Activated naive CD8-positive, alpha-beta T cell treated with anti-CD3 and anti-CD28 coated beads, Interleukin-2, amount 10 ng/mL, durations not matched to agents 7 days and 5 days (primary cell): ENCODE measurements around the gene PPM1H. TPM values are rescaled to one million over a fixed set of nuclear protein-coding genes. Genes with fewer than 3 reads are reported as not detected.
"Not testable (repeated sequence)": the region's sequence is repeated elsewhere in the genome, so short reads cannot be mapped to it uniquely, and the experiment has no call there.

Source experiments
- ATAC-seq: fragments of 150-1000 bp; cut with Tn5 transposase; one replicate; pipeline ENCODE4 v1.10.0; 2021; ENCODE audit warnings: low read depth, moderate library complexity
- POLR2A ChIA-PET: fragments of 350-600 bp; sonication (Branson Sonifier 250); formaldehyde crosslinking; loops from one replicate; lab custom pipeline; 2021; ENCODE audit warnings: antibody characterized with exemption; lab: Charles Lee
- DNase-seq: peaks from one replicate; pipeline ENCODE4 v3.0.0; 2021
- H3K27ac Mint-ChIP-seq: one replicate; pipeline ENCODE4 v1.8.0; 2022; ENCODE audit warnings: mild to moderate bottlenecking, mixed read lengths
- H3K27me3 Mint-ChIP-seq: one replicate; pipeline ENCODE4 v1.8.0; 2022; ENCODE audit warnings: mild to moderate bottlenecking, moderate library complexity, mixed read lengths
- H3K36me3 Mint-ChIP-seq: one replicate; pipeline ENCODE4 v1.8.0; 2021; ENCODE audit warnings: mild to moderate bottlenecking, mixed read lengths
- H3K4me1 Mint-ChIP-seq: one replicate; pipeline ENCODE4 v1.8.0; 2021; ENCODE audit warnings: mixed read lengths
- H3K4me3 Mint-ChIP-seq: one replicate; pipeline ENCODE4 v1.8.0; 2022; ENCODE audit warnings: mild to moderate bottlenecking, moderate library complexity, mixed read lengths
- H3K9me3 Mint-ChIP-seq: one replicate; pipeline ENCODE4 v1.8.0; 2021; ENCODE audit warnings: mixed read lengths
- total RNA-seq, 2 experiments: library from RNA; stranded (reverse); gene quantifications; one replicate each; pipeline ENCODE4 v1.2.3, GENCODE V29; 2021

PPM1H gene
- total RNA-seq, 2 experiments from 2014 or later: 0.06 TPM; not detected in 1

DNA sequence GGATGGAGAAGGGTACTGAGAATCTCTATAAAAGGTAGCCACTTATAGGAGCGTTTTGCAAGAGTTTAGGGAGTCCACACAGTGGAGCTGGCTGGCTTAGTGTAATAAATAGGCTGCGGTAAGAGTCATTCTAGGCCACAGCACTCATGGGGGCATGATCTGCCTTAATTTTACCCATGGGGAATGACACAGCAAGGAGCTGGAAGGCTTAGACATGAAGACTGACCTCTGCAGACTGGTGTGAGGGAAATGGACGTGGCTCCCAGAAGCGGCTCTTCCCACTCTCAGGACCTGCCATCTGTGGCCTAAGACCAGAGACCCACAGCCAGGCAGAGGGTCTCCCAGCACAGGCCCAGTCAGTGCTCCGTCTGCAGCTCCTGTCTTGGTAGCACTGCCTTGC lies 173.3 kb downstream of the PPM1H start:
- POLR2A ChIA-PET: no interaction called here
- peaks cover 2% of the 10 kb centered on the region for H3K9me3 Mint-ChIP-seq

DNA sequence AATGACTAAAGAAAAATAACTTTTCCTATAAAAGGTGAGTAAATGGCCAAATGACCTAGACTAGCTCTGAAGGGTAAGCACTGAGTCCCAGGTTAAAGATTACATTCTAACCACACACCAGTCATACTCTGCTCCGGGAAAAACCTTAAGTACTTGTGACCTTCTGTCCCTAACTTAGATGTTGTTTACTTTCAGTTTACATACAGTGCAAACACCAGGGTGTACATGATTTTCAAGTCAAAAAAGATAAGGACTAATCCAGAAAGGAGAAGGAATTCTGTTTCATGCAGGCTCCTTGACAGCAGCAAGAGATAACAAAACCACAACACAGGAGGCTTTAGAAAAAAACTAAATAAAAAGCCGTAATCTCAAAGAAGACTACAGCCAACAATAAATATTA lies 174.2 kb downstream of the PPM1H start:
- H3K27me3 Mint-ChIP-seq: peaks cover 22% of the 10 kb centered on the region
- DNase-seq (no peak), ATAC-seq (no peak)
- no peaks in the 10 kb centered on the region for H3K36me3 Mint-ChIP-seq
- peaks cover 19% of the 10 kb centered on the region for H3K4me1 Mint-ChIP-seq
- H3K9me3 Mint-ChIP-seq: peaks cover 2% of the 10 kb centered on the region
- H3K4me3 Mint-ChIP-seq: no peak overlapping the region
- POLR2A ChIA-PET: no interaction called here
- no peak overlapping the region for H3K27ac Mint-ChIP-seq

More for the DNA sequence above, 173.3 kb downstream of the PPM1H start:
- H3K27ac Mint-ChIP-seq: no peak overlapping the region
- DNase-seq: no peak
- peaks cover 24% of the 10 kb centered on the region for H3K27me3 Mint-ChIP-seq
- no peak overlapping the region for H3K4me3 Mint-ChIP-seq
- H3K36me3 Mint-ChIP-seq: no peaks in the 10 kb centered on the region
- peaks cover 19% of the 10 kb centered on the region for H3K4me1 Mint-ChIP-seq
- no peak for ATAC-seq

DNA sequence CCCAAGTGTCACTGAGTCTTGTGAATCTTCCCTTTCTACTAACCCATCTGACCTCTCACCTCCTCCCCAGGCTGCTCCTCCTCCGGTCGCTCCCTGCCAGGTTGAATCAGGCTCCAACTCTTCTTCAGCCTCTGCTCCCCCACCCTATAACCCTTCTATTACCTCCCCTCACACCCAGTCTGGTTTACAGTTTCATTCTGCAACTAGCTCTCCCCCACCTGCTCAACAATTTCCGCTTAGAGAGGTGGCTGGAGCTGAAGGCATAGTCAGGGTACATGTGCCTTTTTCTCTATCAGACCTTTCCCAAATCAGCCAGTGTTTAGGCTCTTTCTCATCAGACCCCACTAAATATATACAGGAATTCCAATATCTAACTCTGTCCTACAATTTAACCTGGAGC lies 174.6 kb downstream of the PPM1H start:
- POLR2A ChIA-PET, H3K27ac Mint-ChIP-seq, H3K9me3 Mint-ChIP-seq, H3K36me3 Mint-ChIP-seq, H3K4me3 Mint-ChIP-seq, DNase-seq, ATAC-seq: not testable (repeated sequence)
- Mint-ChIP-seq H3K4me1 (peaks cover 16% of the 10 kb centered on the region), H3K27me3 (peaks cover 17% of the 10 kb centered on the region)

DNA sequence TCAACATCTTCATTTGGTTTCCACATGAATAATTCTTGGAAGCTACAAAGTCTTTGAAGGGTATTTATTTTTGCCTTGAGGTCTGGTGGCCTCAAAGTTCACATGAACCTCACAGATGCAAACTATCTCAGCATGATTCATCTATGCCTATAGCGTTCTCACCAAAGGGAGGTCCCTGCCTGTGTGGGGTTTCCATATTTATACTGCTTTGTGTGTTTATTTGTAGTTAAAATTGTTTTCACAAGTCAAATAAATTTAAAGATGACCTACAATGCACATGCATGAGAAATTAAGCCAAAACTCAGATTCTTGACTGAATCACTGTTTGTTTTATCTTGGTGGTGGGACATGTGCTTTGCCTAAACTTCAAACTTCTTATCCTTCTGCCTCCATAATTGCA lies 176.7 kb downstream of the PPM1H start:
- peaks cover 2% of the 10 kb centered on the region for H3K9me3 Mint-ChIP-seq
- no peaks in the 10 kb centered on the region for H3K36me3 Mint-ChIP-seq
- POLR2A ChIA-PET: no interaction called here
- H3K27me3 Mint-ChIP-seq: peaks cover 18% of the 10 kb centered on the region
- DNase-seq (no peak), ATAC-seq (peak; percentile 47)
- peaks cover 16% of the 10 kb centered on the region for H3K4me1 Mint-ChIP-seq
- no peak overlapping the region for H3K27ac Mint-ChIP-seq
- H3K4me3 Mint-ChIP-seq: no peak overlapping the region

DNA sequence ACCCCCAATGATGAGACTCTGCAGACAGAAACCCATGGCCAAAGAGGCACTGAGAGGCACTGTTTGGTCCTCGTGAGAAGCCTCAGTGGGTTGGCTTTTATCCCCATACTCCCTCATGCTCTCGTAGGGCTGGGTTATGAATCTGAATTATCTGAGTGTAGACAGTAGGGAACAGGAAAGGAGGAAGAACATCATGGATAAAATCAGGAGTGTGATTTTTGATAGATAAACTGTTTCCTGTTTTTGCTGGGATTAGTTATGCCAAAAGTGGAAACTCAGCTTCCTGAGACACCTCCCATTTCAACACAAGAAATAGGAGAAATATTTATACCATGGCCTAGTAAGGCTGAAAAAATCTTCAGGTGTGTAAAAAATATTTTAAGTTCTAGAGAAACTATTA lies 177.9 kb downstream of the PPM1H start:
- H3K4me3 Mint-ChIP-seq: no peak overlapping the region
- no peak for DNase-seq
- no peak overlapping the region for H3K27ac Mint-ChIP-seq
- H3K27me3 Mint-ChIP-seq: peaks cover 23% of the 10 kb centered on the region
- H3K9me3 Mint-ChIP-seq: peaks cover 2% of the 10 kb centered on the region
- POLR2A ChIA-PET: no interaction called here
- H3K36me3 Mint-ChIP-seq: no peaks in the 10 kb centered on the region
- no peak for ATAC-seq
- H3K4me1 Mint-ChIP-seq: peaks cover 16% of the 10 kb centered on the region

DNA sequence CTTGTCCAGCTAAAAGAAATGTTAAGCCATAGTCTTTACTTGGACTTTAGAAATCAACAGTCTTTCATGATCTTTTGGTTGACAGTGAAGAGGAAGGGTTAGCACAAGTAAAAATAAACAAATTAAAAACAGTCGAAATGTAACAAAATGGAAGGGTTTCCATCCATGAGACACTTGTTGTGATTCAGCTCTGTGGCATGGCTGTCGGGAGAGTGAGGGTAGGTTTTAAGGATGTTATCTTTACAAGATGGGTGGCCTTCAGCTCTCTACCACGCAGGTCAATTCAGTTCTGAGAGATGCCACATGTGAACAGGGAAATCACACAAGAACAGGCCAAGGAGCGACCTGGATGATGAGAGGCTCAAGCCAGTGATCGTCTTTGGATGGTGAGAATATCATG lies 180.2 kb downstream of the PPM1H start:
- Mint-ChIP-seq H3K4me3 (no peak overlapping the region), H3K27me3 (peaks cover 22% of the 10 kb centered on the region), H3K9me3 (peaks cover 2% of the 10 kb centered on the region), H3K36me3 (no peaks in the 10 kb centered on the region), H3K4me1 (peaks cover 14% of the 10 kb centered on the region), H3K27ac (no peak overlapping the region)
- DNase-seq: no peak
- POLR2A ChIA-PET: no interaction called here
- ATAC-seq: no peak

DNA sequence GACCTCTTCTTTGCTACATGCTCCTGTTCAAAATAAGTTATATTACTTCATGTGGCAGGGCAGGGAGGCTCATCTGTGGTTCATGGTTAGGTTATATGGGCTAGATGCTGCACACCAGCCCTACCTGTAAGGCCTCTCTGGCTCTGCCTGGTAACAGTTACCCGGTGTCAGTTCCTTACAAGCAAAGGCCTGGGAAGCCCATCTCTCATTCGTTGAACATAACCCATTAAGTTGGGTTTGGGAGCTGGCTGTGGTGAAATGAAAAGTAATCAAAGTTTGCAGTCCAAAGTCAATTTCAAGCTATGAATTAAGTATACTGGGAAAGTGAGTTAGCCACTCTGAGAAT lies 183.2 kb downstream of the PPM1H start:
- Mint-ChIP-seq H3K27ac (no peak overlapping the region), H3K27me3 (peaks cover 27% of the 10 kb centered on the region), H3K36me3 (no peaks in the 10 kb centered on the region), H3K9me3 (no peaks in the 10 kb centered on the region), H3K4me3 (no peak overlapping the region), H3K4me1 (no peaks in the 10 kb centered on the region)
- POLR2A ChIA-PET: no interaction called here
- DNase-seq: no peak
- no peak for ATAC-seq

DNA sequence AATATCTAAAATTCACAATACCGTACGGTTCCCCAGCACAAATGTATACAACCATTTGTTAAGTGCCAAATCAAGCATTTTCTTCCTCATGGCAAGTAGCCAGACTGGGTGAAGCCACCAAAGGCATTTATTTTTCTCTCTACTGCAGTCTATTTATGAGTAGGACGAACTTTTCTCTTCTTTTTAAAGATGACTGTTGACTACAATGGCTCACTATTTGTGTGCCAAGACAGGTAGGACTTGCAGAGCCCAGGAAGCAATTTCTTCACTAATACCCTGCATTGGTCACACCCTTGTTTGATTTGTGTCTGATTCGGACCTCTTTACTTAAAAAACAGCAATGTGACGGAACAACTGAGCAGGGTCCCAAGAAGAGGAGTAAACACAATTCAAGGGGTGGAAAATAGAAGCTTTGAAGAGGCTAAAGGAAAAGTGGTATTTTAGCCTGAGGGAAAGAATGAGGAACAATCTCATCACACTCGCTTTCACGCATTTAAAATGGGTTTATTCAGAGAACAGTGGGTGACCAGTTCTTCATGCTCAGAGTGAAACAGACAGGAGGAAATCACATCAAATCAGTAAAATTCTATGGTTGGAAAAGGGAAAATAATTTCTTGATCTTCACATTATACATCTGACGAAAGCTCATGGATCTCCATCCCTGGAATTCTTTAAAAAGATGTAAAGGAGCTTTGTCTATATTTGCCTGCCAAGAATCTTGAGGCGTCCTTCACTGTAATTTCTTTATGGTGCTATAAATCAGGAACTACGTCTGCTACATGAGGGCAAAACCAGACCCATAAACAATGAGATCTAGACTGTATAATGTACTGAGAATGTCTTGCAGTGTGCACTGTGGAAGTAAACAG lies 183.8 kb downstream of the PPM1H start:
- H3K27me3 Mint-ChIP-seq: peaks cover 27% of the 10 kb centered on the region
- POLR2A ChIA-PET: no interaction called here
- no peaks in the 10 kb centered on the region for H3K9me3 Mint-ChIP-seq
- ATAC-seq (no peak), DNase-seq (no peak)
- H3K4me1 Mint-ChIP-seq: no peaks in the 10 kb centered on the region
- H3K27ac Mint-ChIP-seq: no peak overlapping the region
- H3K36me3 Mint-ChIP-seq: no peaks in the 10 kb centered on the region
- H3K4me3 Mint-ChIP-seq: no peak overlapping the region

DNA sequence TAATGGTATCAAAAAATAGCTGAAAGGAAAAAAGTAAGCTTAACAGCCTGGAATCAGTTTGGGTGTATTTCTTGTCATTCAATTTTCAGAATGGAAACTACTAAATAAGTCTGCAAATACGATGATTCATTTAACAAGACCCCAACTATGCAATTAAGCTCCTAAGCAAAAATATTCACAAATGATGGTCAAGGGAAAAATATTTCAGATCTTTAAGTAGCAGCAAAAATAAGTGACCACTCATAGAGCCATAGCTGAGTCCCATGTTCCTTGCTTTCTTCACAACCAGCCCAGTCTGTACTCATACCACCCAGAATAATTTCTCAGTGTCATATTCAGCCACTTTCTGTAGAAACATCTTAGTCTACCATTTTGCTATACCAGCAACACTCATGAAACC lies 185.4 kb downstream of the PPM1H start:
- DNase-seq: no peak
- peaks cover 2% of the 10 kb centered on the region for H3K4me1 Mint-ChIP-seq
- H3K4me3 Mint-ChIP-seq: no peak overlapping the region
- H3K36me3 Mint-ChIP-seq: no peaks in the 10 kb centered on the region
- peaks cover 27% of the 10 kb centered on the region for H3K27me3 Mint-ChIP-seq
- H3K9me3 Mint-ChIP-seq: no peaks in the 10 kb centered on the region
- ATAC-seq: no peak
- POLR2A ChIA-PET: no interaction called here
- no peak overlapping the region for H3K27ac Mint-ChIP-seq

DNA sequence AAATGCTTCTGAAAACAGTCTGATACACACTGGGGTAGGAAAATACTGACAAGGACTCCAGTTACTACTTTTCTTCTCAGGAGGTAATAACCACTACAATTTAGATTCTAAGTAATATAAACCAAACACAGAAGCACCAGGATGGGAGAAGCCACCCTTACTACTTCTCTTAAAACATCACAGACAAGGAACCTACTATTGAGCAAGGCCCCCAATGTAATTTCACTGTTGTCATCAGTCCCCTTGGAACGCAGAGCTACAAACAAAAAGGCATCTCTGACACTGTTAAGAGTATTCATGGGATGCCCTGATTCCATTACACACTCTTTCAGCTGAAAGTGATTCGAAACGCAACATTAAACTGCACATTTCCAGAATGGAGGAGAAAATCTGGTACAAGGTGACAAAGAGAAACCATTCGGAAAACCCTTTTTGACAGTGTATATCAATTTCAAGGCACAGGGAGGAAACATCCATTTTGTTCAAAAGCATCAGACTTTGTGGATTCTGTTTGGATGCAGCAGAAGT lies 185.9 kb downstream of the PPM1H start:
- ATAC-seq (no peak), DNase-seq (no peak)
- Mint-ChIP-seq H3K4me3 (no peak overlapping the region), H3K36me3 (no peaks in the 10 kb centered on the region), H3K4me1 (peaks cover 2% of the 10 kb centered on the region), H3K9me3 (no peaks in the 10 kb centered on the region), H3K27me3 (peaks cover 24% of the 10 kb centered on the region), H3K27ac (no peak overlapping the region)
- POLR2A ChIA-PET: no interaction called here

DNA sequence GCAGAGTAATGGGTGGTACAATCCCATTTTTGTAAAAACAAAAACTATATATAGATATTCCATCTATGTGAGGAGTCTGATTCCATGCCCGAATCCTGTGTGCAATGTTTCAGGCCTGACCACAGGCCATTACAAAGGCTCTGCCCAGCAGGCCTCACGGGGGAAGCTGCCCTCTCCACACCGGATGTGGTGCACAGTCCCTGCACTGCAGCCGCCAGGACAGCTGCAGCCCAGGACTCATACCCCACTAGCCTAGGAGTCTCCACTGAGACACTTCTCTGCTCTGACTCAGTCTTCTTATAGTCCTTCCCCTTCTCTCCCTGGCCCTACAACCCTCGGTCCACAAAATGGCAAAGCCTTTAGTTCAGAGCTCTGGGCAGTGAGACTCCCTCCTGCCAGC lies 190.4 kb downstream of the PPM1H start:
- no peak overlapping the region for H3K27ac Mint-ChIP-seq
- DNase-seq (no peak), ATAC-seq (no peak)
- no peaks in the 10 kb centered on the region for H3K36me3 Mint-ChIP-seq
- no peaks in the 10 kb centered on the region for H3K9me3 Mint-ChIP-seq
- peaks cover 5% of the 10 kb centered on the region for H3K4me1 Mint-ChIP-seq
- H3K4me3 Mint-ChIP-seq: no peak overlapping the region
- H3K27me3 Mint-ChIP-seq: peaks cover 13% of the 10 kb centered on the region
- POLR2A ChIA-PET: no interaction called here

DNA sequence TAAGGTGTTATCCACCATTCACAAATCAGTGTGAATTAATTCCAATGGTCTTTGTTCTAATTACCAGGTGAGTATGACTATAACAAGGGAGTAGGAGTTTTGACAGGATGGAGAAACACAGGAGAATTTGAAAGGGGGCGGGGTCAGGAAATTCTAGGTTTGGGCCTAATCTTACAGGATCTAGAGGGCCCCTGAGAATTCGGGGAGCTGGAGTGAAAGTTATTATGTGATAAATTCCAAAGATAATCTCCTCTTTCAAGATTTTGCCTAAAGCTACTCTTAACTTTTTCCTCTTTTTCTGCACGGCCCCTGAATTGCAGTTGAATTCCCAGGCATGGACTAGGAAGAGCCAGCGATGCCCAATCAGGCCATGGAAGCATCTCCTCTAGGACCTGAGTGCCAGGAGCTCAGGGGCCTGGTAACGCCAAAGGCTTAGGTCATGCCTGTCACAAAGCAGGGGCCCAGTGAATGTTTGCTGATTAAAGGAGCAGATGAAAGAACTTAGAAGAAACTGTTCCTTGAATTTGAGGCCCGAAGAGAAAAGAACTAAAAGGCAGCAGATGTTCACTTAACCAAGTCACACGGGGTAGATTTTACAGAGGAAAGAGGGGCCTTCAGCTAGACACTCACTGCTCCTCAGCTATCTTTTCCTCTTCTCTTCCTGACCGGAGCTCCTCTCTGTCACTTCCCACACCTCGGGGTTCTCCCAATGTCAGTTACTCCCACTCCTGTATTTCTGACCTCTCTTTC lies 195.5 kb downstream of the PPM1H start:
- peaks cover 8% of the 10 kb centered on the region for H3K27me3 Mint-ChIP-seq
- H3K4me1 Mint-ChIP-seq: peaks cover 8% of the 10 kb centered on the region
- ATAC-seq (no peak), DNase-seq (no peak)
- H3K4me3 Mint-ChIP-seq: no peak overlapping the region
- no peak overlapping the region for H3K27ac Mint-ChIP-seq
- POLR2A ChIA-PET: no interaction called here
- H3K36me3 Mint-ChIP-seq: no peaks in the 10 kb centered on the region
- H3K9me3 Mint-ChIP-seq: no peaks in the 10 kb centered on the region

DNA sequence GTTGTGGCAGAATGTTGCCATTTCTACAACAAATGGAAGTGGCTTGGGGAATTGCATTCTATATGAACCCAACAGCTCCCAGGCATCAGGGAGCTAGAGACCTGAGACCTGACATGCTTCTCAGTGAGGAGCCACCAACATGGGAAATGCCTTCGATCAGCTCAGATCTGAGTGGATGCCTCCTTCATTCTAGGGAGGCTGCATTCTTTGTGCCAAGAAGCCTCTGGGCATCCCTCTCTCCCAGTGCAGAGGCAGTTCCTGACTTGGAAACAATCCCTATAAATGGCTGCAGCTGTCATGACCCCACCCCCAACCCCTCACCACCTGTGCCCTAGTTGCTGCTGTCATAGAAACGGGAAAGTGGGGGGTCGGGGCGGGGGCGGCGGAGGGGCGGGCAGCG lies 196.3 kb downstream of the PPM1H start:
- DNase-seq (no peak), ATAC-seq (no peak)
- H3K9me3 Mint-ChIP-seq: no peaks in the 10 kb centered on the region
- H3K4me1 Mint-ChIP-seq: peaks cover 12% of the 10 kb centered on the region
- no peak overlapping the region for H3K27ac Mint-ChIP-seq
- no peaks in the 10 kb centered on the region for H3K36me3 Mint-ChIP-seq
- H3K4me3 Mint-ChIP-seq: no peak overlapping the region
- POLR2A ChIA-PET: no interaction called here
- H3K27me3 Mint-ChIP-seq: peaks cover 7% of the 10 kb centered on the region

DNA sequence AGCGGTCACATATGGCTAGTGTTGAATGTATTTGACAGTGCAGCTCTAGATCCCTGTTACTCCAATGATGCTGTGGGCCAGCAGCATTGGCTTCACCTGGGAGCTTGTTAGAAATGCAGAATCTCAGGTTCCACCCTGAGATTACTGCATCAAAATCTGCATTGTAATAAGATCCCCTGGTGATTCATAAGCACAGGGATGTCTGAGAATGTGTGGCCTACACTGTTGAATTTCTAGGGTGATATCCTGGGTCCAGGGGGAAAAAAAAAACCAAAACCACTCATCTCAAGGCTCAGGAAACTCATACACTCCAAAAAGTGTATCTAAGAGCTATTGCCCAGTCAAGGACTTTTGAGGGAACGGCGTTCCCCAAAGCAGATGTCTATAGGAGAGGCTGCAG lies 196.8 kb downstream of the PPM1H start:
- ATAC-seq (no peak), DNase-seq (no peak)
- H3K4me1 Mint-ChIP-seq: peaks cover 12% of the 10 kb centered on the region
- H3K9me3 Mint-ChIP-seq: no peaks in the 10 kb centered on the region
- no peak overlapping the region for H3K4me3 Mint-ChIP-seq
- POLR2A ChIA-PET: no interaction called here
- H3K36me3 Mint-ChIP-seq: no peaks in the 10 kb centered on the region
- no peak overlapping the region for H3K27ac Mint-ChIP-seq
- H3K27me3 Mint-ChIP-seq: peaks cover 3% of the 10 kb centered on the region
